RWPE1 (cell line): Measurements from ENCODE around the gene PAK6.

ENCODE experiments used
- CTCF ChIA-PET: fragments of 350-600 bp; sonication (Branson Sonifier 250); formaldehyde crosslinking; extraction: SDS; loops from one replicate; lab custom pipeline; 2021; lab: Yijun Ruan, JAX
- POLR2A ChIA-PET: fragments of 400-600 bp; formaldehyde crosslinking; extraction: SDS; loops from one replicate; lab custom pipeline; 2020; ENCODE audit warnings: antibody characterized with exemption; ENCODE audit not compliant: low non-redundant PET; lab: Yijun Ruan, JAX
- DNase-seq: peaks from one replicate; pipeline ENCODE4 v3.0.0; 2012; ENCODE audit warnings: low spot score
- H3K27ac ChIP-seq: fragments of 450-650 bp; 2 replicates; pipeline ENCODE4 v1.5.1; 2017
- TF ChIP-seq, protein P1 (sequence below): fragments of 450-650 bp; conservative IDR thresholded peaks from 2 replicates; pipeline ENCODE4 v1.5.1; 2017; ENCODE audit warnings: low read depth, mild to moderate bottlenecking

Gene PAK6

DNA sequence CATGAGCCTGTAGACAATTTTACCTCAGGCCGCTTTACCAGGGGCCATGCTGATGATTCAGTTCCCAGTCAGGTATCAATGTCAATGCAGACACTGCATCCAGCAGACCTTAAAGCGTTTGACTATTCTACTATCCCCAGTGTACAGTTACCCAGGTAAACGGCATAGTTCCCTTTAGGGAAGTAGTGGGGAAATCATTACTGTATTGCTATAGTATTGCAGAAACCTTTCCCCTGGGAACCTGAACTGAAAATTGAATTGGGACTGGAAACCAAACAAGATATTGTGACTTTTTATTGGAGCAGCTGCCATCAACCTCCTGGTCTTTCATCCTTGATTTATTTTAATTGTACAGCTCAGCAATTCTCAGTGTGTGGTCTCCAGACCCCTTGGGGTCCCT is 78.1 kb downstream of the PAK6 start:
- ChIA-PET CTCF (interaction anchor here (1.2 kb wide), 1 partner anchor 52 kb away, joined by 3 read pairs; no protein-coding TSS in a partner anchor), POLR2A (no interaction called here)
- TF ChIP-seq, protein P1, sequence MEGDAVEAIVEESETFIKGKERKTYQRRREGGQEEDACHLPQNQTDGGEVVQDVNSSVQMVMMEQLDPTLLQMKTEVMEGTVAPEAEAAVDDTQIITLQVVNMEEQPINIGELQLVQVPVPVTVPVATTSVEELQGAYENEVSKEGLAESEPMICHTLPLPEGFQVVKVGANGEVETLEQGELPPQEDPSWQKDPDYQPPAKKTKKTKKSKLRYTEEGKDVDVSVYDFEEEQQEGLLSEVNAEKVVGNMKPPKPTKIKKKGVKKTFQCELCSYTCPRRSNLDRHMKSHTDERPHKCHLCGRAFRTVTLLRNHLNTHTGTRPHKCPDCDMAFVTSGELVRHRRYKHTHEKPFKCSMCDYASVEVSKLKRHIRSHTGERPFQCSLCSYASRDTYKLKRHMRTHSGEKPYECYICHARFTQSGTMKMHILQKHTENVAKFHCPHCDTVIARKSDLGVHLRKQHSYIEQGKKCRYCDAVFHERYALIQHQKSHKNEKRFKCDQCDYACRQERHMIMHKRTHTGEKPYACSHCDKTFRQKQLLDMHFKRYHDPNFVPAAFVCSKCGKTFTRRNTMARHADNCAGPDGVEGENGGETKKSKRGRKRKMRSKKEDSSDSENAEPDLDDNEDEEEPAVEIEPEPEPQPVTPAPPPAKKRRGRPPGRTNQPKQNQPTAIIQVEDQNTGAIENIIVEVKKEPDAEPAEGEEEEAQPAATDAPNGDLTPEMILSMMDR = no peak
- DNase-seq = no peak
- H3K27ac ChIP-seq = no peak overlapping the region

DNA sequence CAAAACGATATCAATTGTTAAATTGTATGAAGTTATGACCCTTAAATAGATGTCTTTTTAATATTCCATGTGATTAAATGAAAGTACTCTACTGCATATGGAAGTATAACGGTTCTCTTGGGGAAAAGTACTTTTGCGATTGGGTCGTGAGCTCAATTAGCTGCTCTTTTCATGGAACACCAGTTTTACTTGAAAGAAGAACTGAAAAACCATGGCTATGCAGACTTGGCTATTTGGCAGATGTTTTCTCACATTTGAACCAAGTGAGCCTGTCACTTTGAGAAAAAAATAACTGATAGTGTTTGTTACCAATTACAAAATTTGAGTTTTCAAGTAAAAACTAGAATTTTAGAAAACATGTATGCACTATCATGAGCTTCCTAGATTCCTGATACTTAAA is 78.7 kb downstream of the PAK6 start:
- ChIA-PET CTCF (interaction anchor here (2.4 kb wide), 1 partner anchor 50 kb away, joined by 8 read pairs; no protein-coding TSS in a partner anchor), POLR2A (no interaction called here)
- DNase-seq = no peak
- H3K27ac ChIP-seq = no peak overlapping the region
- TF ChIP-seq, protein P1 = no peak

DNA sequence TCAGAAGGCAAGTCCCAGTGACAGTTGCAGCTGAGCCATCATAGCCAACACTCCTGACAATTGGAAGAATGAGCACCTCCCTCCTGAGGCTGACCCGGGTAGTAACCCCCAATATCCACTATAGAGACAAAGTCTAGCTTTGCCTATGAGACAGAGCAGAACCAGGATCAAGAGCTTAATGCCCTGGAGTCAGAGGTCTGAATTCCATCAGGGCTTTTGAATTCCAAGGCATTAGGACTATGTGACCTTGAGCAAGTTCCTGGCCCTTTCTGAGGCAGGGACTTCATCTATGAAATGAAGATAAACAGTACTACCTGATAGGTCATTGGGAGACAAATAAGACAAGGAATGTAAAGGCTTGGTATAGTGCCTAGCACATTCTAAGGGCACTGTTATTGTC is 81.5 kb downstream of the PAK6 start:
- no peak overlapping the region for H3K27ac ChIP-seq
- ChIA-PET CTCF (interaction anchor here (0.6 to 3.7 kb wide), 10 partner anchors 11 to 137 kb away, joined by 3 to 34 read pairs (median 7); partner anchors contain the start of gene PLCB2), POLR2A (no interaction called here)
- TF ChIP-seq, protein P1 = no peak
- no peak for DNase-seq

DNA sequence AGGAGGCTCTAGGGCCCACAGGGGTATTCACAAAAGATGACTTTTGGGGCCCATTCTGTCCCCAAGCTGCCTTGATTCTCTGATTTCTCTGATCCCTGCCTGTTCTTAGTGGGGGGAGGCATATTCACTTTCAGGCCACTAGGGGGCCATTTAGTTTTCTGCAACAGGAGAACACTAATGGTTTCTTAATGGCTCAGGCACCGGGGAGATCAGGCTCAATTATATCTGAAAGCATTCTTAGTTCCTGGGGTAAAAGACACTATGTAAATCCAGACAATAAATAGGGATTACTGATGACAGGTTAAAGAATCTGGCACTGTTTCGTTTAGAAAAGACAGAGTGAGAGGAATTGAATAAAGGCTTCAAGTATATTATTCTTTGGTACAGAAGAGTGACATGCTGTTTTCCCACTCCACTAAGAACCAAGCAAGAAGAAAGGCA is 82.1 kb downstream of the PAK6 start:
- CTCF ChIA-PET = interaction anchor here (0.6 to 3.7 kb wide), 13 partner anchors 11 to 467 kb away, joined by 3 to 34 read pairs (median 4); partner anchors contain the start of gene PLCB2
- TF ChIP-seq, protein P1 = peak; percentile 97
- H3K27ac ChIP-seq = no peak overlapping the region
- DNase-seq = peak; percentile 80
- POLR2A ChIA-PET = no interaction called here

DNA sequence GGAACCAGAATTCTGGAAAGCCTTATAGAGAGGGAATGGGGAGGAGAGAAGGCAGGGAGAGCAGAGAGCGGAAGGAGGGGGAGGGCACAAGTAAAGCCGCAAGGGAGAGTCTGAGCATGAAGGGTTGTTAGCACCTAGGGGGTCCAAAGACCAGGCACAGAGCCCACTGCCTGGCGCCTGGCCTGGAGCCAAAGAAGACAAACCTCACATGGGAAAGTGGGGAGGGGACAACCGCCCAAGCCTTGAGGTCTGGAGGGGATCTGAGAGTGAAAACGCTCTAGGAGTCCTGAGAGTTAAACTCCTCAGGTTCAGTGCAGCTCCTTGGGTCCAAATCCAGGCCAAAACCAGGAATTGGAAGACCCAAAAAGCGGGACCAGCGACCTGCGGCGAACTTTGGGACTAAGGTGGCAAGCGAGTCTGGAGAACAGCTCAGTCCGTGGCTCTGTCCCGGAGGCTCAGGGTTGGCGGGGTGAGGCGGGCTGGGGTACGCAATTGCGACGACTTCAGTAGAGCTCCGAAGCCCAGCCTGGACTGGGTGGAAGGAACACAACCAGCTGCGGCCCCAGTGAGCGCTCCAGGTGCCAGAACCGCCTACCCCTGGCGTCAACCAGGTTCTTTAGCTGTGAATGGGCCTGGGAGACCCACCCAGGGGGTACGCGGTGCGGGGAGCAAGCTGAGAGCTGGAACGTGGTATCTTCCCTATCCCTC is 83.8 kb downstream of the PAK6 start:
- ChIA-PET CTCF (interaction anchor here (0.6 to 2.6 kb wide), 7 partner anchors 9 to 105 kb away, joined by 3 to 14 read pairs (median 4); no protein-coding TSS in a partner anchor), POLR2A (interaction anchor here (1.1 kb wide), 1 partner anchor 19 kb away, joined by 3 read pairs; no protein-coding TSS in a partner anchor)
- DNase-seq = no peak
- TF ChIP-seq, protein P1 = no peak
- peak overlapping the region; percentile 69 for H3K27ac ChIP-seq

DNA sequence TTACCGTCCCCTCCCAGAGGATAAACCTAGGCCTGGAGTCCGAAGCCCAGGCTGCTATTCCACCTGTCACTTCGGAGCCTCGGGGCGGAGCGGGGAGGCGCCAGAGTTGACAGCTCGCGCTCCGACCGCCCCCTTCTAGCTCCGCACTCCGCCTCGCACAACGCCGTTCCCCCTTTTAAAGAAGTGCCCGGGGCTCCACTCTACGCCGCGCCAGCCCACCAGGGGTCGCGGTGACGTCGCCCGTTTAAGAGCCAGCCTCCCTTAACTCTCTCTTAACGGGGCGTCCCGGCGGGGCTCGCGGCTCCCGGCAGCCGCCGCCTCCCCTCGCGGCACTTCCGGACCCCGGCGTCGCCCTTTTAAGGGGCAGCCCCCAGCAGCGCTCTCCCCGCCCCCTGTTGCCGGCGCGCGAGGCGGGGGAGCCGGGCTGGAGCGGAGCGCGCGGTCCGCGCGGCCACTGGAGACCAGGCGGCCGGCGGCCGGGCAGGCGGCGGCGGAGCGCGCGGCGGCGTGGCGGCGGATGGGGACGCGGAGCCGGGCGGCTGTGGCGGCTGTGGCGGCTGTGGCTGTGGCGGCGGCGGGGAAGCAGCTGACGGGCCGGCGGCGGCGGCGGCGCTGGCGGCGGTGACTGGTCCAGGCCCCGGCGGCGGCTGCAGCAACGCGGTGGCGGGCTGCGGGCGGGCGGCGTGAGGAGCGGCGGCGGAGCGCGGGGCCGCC is 84.5 kb downstream of the PAK6 start, which contains the start of gene INAFM2:
Gene INAFM2 (plus strand): TSS at position 454 of the 714 bp plus-strand sequence. CDS start 364 bp downstream, outside the sequence.
- POLR2A ChIA-PET = interaction anchor here (1.1 kb wide), 1 partner anchor 20 kb away, joined by 3 read pairs; no protein-coding TSS in a partner anchor
- TF ChIP-seq, protein P1 = no peak; the same call in 1 of the 2 replicates
- DNase-seq = peak; percentile 90
- CTCF ChIA-PET = interaction anchor here (0.8 to 1.9 kb wide), 2 partner anchors 15 to 21 kb away, joined by 4 to 14 read pairs; no protein-coding TSS in a partner anchor
- peak within 1 kb of the TSS; percentile 69 for H3K27ac ChIP-seq
